ENCODE measurements around the gene FA2H.

- TF ChIP-seq TOX (CRISPR knock-in tag; IDR thresholded peaks at IDR 0.05; ENCODE audit: borderline replicate concordance) (no peak), PATZ1 (CRISPR knock-in tag; IDR thresholded peaks at IDR 0.05; ENCODE audit: borderline replicate concordance) (no peak), TCF4 (CRISPR knock-in tag; IDR thresholded peaks at IDR 0.05; ENCODE audit: borderline replicate concordance) (no peak), ZNF565 (CRISPR knock-in tag; conservative IDR thresholded peaks at IDR 0.05; ENCODE audit: low read depth) (no peak), ZNF70 (CRISPR knock-in tag; IDR thresholded peaks at IDR 0.05) (no peak), ZFP30 (CRISPR knock-in tag; IDR thresholded peaks at IDR 0.05) (no peak), RARB (CRISPR knock-in tag; IDR thresholded peaks at IDR 0.05) (no peak), ARNTL (CRISPR knock-in tag; IDR thresholded peaks at IDR 0.05; ENCODE audit: borderline replicate concordance, low read depth) (no peak)
These were observed 60.7 kb downstream of the FA2H start for GRCh38 chr16:74713876-74714275.

Data from SK-N-SH treated with all-trans-retinoic acid at 6 μM for 48 hours (cell line).